Tibial nerve (tissue), 4 donors: Measurements from ENCODE around the gene SHROOM2.

ENCODE experiments used
- EP300 ChIP-seq, 2 donors: sonication (generic); formaldehyde crosslinking; IDR thresholded peaks; one replicate each; pipeline ENCODE4 v1.6.1; 2017; ENCODE audit warnings: antibody characterized with exemption in 2 of 2, mild to moderate bottlenecking in 1 of 2
- POLR2A ChIP-seq, 2 donors: fragments of 450-650 bp; IDR thresholded peaks; one replicate each; pipeline ENCODE4 v1.6.1; 2017; ENCODE audit warnings: antibody characterized with exemption in 2 of 2, mild to moderate bottlenecking in 2 of 2, moderate library complexity in 2 of 2
- TF ChIP-seq, protein P1 (sequence below), 5 experiments: fragments of 200-600 bp in 3 of 5; fragments of 450-650 bp in 2 of 5; sonication (generic) in 3 of 5; IDR thresholded peaks; one replicate each; pipeline ENCODE4 v1.5.1; 2016 to 2019; ENCODE audit warnings: antibody characterized with exemption in 5 of 5, mild to moderate bottlenecking in 3 of 5, moderate library complexity in 2 of 5

DNA sequence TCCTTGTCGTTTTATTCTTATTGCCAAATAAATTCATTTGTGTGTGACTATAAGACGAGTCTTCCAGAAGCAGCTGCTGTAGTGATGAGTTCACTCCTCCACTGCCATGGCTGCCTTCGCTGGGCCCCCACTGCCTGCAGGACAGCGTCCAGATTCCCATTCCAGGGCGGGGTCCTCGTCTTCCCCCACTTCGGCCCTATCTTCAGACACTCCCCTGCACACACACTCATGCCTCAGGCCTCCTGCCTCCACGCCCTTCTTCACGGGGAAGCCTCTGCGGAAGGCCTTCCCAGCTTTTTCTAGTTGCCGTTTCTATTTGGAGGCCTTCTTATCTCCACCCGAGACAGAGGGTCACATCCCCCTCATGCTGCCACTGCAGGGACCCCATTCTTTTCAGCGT lies 80.4 kb downstream of the SHROOM2 start:
- TF ChIP-seq, protein P1, sequence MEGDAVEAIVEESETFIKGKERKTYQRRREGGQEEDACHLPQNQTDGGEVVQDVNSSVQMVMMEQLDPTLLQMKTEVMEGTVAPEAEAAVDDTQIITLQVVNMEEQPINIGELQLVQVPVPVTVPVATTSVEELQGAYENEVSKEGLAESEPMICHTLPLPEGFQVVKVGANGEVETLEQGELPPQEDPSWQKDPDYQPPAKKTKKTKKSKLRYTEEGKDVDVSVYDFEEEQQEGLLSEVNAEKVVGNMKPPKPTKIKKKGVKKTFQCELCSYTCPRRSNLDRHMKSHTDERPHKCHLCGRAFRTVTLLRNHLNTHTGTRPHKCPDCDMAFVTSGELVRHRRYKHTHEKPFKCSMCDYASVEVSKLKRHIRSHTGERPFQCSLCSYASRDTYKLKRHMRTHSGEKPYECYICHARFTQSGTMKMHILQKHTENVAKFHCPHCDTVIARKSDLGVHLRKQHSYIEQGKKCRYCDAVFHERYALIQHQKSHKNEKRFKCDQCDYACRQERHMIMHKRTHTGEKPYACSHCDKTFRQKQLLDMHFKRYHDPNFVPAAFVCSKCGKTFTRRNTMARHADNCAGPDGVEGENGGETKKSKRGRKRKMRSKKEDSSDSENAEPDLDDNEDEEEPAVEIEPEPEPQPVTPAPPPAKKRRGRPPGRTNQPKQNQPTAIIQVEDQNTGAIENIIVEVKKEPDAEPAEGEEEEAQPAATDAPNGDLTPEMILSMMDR (IDR thresholded peaks at IDR 0.05): no peak
- no peak for TF ChIP-seq POLR2A (IDR thresholded peaks at IDR 0.05)
- TF ChIP-seq EP300 (IDR thresholded peaks at IDR 0.05): no peak
